Skeletal muscle satellite cell (primary cell): ENCODE results near the gene WDR55.
"Not testable (repeated sequence)": the region's sequence is repeated elsewhere in the genome, so short reads cannot be mapped to it uniquely, and the experiment has no call there.

ENCODE experiments used
- H3K27me3 ChIP-seq: 2 replicates; pipeline ENCODE4 v1.7.0; 2013; ENCODE audit warnings: low read length; ENCODE audit not compliant: control insufficient read depth, insufficient read depth
- H3K36me3 ChIP-seq: 2 replicates; pipeline ENCODE4 v1.7.0; 2013; ENCODE audit warnings: mild to moderate bottlenecking, control low read depth, low read length; ENCODE audit not compliant: insufficient read depth
- H3K4me1 ChIP-seq: 2 replicates; pipeline ENCODE4 v1.7.0; 2013; ENCODE audit warnings: low read length; ENCODE audit not compliant: control insufficient read depth, insufficient read depth
- H3K4me2 ChIP-seq: 2 replicates; pipeline ENCODE4 v1.7.0; 2013; ENCODE audit warnings: mild to moderate bottlenecking, low read length
- H3K4me3 ChIP-seq: 2 replicates; pipeline ENCODE4 v1.7.0; 2013; ENCODE audit warnings: low read length
- H3K9ac ChIP-seq: 2 replicates; pipeline ENCODE4 v1.7.0; 2013; ENCODE audit warnings: mild to moderate bottlenecking, low read depth, low read length, moderate library complexity
- H3K9me3 ChIP-seq: replicated peaks from 2 replicates; pipeline ENCODE4 v1.7.0; 2013; ENCODE audit warnings: mild to moderate bottlenecking, control low read depth, low read length

Gene WDR55

GRCh38 chr5:140664030-140664358 is 710 bp upstream of the WDR55 start:
- Histone ChIP-seq H3K9ac (peak overlapping the region; percentile 95), H3K4me1 (peaks cover 13% of the 10 kb centered on the region), H3K4me2 (peak overlapping the region; percentile 99), H3K4me3 (peak overlapping the region; percentile 97), H3K36me3 (peaks cover 62% of the 10 kb centered on the region), H3K27me3 (no peaks in the 10 kb centered on the region), H3K9me3 (no peaks in the 10 kb centered on the region)

DNA sequence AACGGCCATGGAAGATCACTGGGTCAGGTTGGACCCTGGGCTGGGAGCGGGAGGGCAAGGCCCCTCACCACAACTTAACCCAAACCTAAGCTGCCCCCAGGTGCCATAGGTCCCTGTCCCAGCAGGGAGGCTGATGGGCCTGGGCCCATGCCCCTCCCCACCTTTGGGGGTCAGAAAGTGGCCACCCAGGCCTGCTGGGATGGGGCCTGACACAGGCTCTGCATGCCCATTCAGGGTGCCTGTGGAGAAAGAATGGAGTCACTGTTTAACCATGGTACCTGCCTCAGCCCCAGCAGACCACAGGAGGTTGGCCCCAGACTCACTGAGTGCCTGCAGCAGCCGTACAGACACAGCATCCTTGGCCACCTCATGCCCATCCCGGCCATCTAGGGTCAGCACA is 6.3 kb downstream of the WDR55 start:
- not testable (repeated sequence) for H3K4me1 ChIP-seq, H3K4me3 ChIP-seq, H3K27me3 ChIP-seq, H3K9ac ChIP-seq, H3K9me3 ChIP-seq, H3K4me2 ChIP-seq
- peaks cover 74% of the 10 kb centered on the region for H3K36me3 ChIP-seq

GRCh38 chr5:140671472-140672125 is 6.9 kb downstream of the WDR55 start:
- no peak overlapping the region for H3K9ac ChIP-seq
- no peak overlapping the region for H3K4me3 ChIP-seq
- H3K4me1 ChIP-seq = peaks cover under 1% of the 10 kb centered on the region
- no peak overlapping the region for H3K4me2 ChIP-seq
- H3K27me3 ChIP-seq = no peaks in the 10 kb centered on the region
- H3K9me3 ChIP-seq = no peaks in the 10 kb centered on the region
- peaks cover 80% of the 10 kb centered on the region for H3K36me3 ChIP-seq

GRCh38 chr5:140672455-140673186 is 7.9 kb downstream of the WDR55 start:
- Histone ChIP-seq H3K4me3 (no peak overlapping the region), H3K4me2 (no peak overlapping the region), H3K27me3 (no peaks in the 10 kb centered on the region), H3K9me3 (no peaks in the 10 kb centered on the region), H3K9ac (no peak overlapping the region), H3K36me3 (peaks cover 82% of the 10 kb centered on the region), H3K4me1 (no peaks in the 10 kb centered on the region)

GRCh38 chr5:140673187-140673976 is 8.7 kb downstream of the WDR55 start, which contains the start of gene DND1:
Gene DND1, minus strand, starts transcription at chr5:140673576. Its CDS starts 34 bp downstream, at chr5:140673542.
- H3K4me2 ChIP-seq = no peak within 1 kb of the TSS
- H3K4me3 ChIP-seq = no peak within 1 kb of the TSS
- H3K4me1 ChIP-seq = no peaks in the 10 kb centered on the region
- H3K27me3 ChIP-seq = no peaks in the 10 kb centered on the region
- H3K36me3 ChIP-seq = peaks cover 83% of the 10 kb centered on the region
- H3K9me3 ChIP-seq = no peaks in the 10 kb centered on the region
- H3K9ac ChIP-seq = no peak within 1 kb of the TSS

GRCh38 chr5:140674211-140674610 is 9.5 kb downstream of the WDR55 start:
- peaks cover 81% of the 10 kb centered on the region for H3K36me3 ChIP-seq
- H3K9me3 ChIP-seq = no peaks in the 10 kb centered on the region
- H3K4me1 ChIP-seq = no peaks in the 10 kb centered on the region
- H3K27me3 ChIP-seq = no peaks in the 10 kb centered on the region
- no peak overlapping the region for H3K9ac ChIP-seq
- H3K4me3 ChIP-seq = no peak overlapping the region
- no peak overlapping the region for H3K4me2 ChIP-seq

DNA sequence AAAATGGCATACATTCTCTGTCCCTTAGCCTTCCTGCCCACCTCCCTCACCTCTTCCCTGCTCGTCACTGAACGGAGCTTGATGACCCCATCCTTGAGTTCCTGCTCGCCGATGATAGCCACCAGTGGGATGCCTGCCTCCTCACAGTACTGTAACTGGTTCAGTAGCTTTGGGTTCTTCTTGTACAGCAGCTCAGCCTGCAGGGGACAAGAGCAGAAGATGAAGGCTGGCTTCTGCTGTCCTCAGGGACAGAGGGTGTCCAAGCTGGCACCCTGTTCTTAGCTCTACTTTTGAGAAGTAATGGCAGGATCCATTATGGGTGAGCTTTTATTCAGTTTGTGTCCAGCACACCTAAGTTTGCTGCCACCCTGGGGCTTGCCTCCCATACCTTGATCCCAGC is 9.9 kb downstream of the WDR55 start:
- no peak overlapping the region for H3K4me2 ChIP-seq
- no peak overlapping the region for H3K9ac ChIP-seq
- no peaks in the 10 kb centered on the region for H3K27me3 ChIP-seq
- no peaks in the 10 kb centered on the region for H3K9me3 ChIP-seq
- H3K4me1 ChIP-seq = no peaks in the 10 kb centered on the region
- no peak overlapping the region for H3K4me3 ChIP-seq
- H3K36me3 ChIP-seq = peaks cover 81% of the 10 kb centered on the region

- Histone ChIP-seq H3K27me3 (no peaks in the 10 kb centered on the region), H3K36me3 (peaks cover 83% of the 10 kb centered on the region), H3K9me3 (no peaks in the 10 kb centered on the region), H3K4me2 (no peak overlapping the region), H3K4me3 (no peak overlapping the region), H3K9ac (no peak overlapping the region), H3K4me1 (no peaks in the 10 kb centered on the region)
Measured at GRCh38 chr5:140677947-140678346, 13.2 kb downstream of the WDR55 start.

DNA sequence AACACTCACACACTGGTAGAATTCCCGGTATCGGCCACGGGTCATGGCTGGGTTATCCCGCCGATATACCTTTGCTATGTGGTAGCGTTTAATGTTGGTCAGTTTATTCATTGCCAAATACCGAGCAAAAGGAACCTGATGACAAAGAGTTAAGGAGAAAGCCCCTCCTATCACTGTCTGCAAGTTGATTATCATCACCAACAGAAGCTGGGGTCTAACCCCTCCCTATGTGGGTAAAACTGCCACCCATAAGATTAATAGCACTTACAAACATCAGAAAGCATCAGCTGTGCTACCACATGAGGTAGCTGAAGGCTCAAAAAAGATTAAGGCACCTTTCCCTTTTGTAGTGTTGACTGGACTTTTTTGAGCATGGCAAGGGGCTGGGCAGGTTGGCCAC is 14.3 kb downstream of the WDR55 start:
- Histone ChIP-seq H3K9ac (no peak overlapping the region), H3K27me3 (no peaks in the 10 kb centered on the region), H3K4me3 (no peak overlapping the region), H3K4me2 (no peak overlapping the region), H3K36me3 (peaks cover 82% of the 10 kb centered on the region), H3K4me1 (no peaks in the 10 kb centered on the region), H3K9me3 (no peaks in the 10 kb centered on the region)

DNA sequence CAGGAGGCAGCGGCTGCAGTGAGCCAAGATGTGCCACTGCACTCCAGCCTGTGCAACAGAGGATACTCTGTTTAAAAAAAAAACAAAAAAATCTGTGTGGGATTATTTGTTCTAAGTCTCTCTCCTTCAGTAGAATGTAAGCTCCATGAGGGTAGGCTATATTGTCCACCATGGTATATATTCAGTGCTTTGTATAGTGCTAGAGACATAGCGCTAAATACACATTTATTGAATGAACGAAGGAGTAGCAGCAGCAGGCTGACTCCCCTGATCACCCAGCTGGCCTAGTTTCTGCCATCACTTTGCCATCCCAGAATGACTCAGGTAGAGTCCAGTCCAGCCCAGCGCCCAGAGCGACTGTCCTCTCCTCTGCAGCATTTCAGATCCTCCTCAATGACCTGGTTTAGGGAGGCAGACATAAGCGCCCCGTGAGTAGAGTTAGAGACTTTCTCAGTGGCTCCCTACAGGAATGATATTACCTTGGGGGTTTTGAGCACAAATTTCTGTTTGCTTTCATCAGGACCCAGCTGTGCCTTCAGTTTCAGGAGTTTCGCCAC is 25.8 kb downstream of the WDR55 start:
- peak overlapping the region; percentile 96 for H3K9ac ChIP-seq
- H3K36me3 ChIP-seq = peaks cover 42% of the 10 kb centered on the region
- no peaks in the 10 kb centered on the region for H3K27me3 ChIP-seq
- no peaks in the 10 kb centered on the region for H3K9me3 ChIP-seq
- H3K4me3 ChIP-seq = peak overlapping the region; percentile 83
- peak overlapping the region; percentile 81 for H3K4me2 ChIP-seq
- H3K4me1 ChIP-seq = peaks cover 11% of the 10 kb centered on the region
